GM19328 (cell line): Measurements from ENCODE around the gene PSMG1.
"Not testable (repeated sequence)": the region's sequence is repeated elsewhere in the genome, so short reads cannot be mapped to it uniquely, and the experiment has no call there.

Experiments used
- ATAC-seq: cut with Tn5 transposase; IDR thresholded peaks from one replicate; pipeline ENCODE4 v1.9.1; 2021; ENCODE audit warnings: mild to moderate bottlenecking, moderate library complexity; ENCODE audit not compliant: unreplicated experiment

The PSMG1 gene, protein sequence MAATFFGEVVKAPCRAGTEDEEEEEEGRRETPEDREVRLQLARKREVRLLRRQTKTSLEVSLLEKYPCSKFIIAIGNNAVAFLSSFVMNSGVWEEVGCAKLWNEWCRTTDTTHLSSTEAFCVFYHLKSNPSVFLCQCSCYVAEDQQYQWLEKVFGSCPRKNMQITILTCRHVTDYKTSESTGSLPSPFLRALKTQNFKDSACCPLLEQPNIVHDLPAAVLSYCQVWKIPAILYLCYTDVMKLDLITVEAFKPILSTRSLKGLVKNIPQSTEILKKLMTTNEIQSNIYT

DNA sequence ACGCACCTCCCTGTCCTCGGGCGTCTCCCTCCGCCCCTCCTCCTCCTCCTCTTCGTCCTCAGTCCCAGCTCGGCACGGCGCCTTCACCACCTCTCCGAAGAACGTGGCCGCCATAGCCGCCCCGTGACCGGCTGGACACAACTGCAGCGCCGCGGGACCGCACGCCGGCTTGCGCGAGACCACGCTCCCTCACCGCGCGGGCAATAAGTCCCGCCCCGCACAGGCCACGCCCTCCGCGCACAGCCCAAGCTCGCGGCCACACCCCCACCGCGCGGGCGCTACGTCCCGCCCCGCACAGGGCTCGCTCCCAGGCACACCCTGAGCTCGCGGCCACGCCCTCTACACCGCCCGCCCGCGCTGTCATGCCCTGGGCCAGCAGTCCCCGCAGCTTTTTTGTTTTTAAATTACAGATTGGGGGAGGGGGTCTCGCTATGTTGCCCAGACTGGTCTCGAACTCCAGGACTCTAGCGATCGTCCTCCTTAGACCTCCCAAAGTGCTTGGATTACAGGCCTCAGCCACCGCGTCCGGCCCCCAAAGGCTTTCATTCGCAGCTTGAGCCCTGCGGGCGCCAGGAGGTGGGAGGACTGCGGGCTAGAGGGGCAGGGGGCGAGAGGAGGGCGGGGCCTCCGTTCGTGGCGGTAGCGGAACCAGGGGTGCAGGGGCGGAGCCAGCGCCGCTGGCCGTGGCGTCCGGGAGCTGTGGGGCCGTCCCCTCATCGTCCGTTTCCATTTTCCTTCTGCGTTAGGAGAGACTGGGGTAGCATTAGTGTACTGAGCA, at the start of gene PSMG1:
Gene PSMG1, minus strand, starts transcription at position 180 of the 778 bp plus-strand sequence. Its CDS starts 66 bp downstream, at position 114.
- ATAC-seq = peak; percentile 83

DNA sequence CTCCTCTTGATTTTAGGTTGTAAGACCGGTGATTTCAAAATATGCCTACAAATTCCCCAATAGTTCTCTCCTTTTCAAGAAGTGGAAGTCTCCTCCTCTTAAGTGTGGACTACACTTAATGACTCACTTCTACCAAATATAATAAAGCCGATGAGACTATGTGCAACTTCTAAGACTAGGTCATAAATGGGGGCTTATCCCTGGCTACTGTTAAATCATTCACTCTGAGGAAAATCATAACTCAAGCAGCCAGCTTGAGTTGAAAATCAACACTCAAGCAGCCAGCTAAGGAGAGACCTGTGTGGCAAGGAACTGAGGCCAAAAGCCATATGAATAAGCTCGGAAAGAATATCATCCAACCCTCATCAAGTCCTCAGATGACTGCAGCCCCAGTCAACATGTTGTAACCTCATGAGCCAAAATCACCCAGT, 49.6 kb upstream of the PSMG1 start:
- ATAC-seq = no peak

DNA sequence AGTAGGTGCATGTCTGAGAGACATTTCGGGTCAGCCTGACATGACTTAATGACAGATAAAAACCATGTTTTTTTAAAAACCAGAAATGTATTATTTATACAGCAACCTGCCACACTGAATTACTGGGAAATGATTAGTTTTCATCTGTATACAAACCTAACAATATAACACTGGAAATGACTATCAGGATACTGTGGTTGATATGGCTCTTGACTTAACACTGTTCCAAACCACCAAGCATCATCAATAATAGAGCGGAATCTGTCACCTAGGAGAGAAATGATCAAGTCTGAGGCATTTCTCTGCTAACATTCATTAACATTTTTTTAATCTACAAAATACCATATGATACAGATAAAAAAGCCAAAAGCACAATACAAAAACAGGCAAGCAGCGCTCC, 41.7 kb upstream of the PSMG1 start:
- no peak for ATAC-seq

DNA sequence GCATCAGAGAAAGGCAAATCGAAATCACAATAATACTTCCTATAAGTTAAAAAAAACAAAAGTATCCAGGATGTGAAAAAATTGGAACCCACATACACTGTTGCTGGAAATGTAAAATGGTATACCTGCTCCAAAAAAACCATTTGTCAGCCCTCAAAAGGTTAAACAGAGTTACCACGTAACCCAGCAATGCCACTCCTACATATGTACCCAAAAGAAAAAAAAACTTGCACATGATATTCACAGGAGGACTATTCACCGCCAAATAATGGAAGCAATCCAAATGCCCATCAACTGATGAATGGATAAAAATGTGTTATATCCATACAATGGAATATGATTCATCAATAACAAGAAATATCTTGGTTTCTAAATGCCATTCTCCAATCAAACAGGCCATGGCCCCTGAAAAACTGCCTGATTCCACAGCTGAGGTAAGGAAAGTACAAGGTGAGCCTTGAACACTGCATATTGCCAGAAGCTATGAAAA, 38.8 kb upstream of the PSMG1 start:
- ATAC-seq = no peak

DNA sequence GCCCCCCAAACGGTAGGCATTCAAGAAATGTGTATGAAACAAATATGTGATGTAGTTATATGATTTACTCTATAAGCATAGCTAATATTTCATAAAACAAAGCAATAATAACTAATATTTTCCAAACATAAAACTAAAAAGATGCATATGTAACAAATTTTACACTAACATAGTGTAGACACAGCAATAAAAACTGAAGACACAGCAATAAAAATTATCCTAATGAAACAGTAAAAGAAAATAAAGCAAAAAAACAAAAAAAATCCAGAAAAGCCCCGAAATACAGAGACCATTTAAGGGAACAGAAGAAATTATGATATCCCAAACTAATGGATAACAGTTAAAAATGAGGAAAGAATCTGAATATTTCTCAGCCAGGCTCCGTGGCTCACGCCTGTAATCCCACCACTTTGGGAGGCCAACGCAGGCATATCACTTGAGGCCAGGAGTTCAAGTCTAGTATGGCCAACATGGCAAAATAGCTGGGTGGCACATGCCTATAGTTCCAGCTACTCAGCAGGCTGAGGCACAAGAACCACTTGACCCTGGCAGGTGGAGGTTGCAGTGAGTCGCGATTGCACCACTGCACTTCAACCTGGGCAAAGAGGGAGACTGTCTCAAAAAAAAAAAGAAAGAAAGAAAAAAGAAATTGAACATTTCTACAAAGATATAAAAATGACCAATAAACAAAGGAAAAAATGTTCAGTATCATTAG, 38.2 kb upstream of the PSMG1 start:
- ATAC-seq = no peak

DNA sequence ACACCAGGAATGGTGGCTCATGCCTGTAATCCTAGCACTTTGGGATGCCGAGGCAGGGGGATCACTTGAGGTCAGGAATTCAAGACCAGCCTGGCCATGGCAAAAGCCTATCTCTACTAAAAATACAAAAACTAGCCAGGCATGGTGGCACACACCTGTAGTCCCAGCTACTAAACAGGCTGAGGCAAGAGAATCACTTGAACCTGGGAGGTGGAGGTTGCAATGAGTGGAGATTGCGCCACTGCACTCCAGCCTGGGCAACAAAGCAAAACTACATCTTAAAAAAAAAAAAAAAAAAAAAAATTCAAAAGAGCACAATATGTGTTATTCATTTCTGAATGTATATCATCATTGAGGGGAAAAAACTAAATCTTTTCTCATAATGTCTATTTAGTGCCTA, 37.6 kb upstream of the PSMG1 start:
- ATAC-seq = not testable (repeated sequence)

DNA sequence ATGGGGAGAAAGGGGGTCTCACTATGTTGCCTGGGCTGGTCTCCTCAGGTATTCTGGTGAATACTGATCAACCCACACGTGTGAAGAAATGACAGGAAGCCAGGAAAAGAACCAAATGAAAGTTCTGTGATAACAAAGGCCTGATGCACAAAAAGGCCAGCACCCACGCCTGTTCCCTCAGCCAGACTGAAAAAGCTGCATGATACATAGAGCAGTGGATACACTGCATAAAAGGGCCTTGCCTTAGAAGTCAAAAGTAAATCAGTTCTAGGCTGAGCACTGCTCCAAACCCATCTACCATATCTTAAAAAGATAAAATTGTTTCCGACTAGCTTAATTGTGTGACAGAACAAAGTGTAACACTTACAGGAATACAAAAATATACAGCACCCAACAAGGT, 36.9 kb upstream of the PSMG1 start:
- ATAC-seq = no peak

DNA sequence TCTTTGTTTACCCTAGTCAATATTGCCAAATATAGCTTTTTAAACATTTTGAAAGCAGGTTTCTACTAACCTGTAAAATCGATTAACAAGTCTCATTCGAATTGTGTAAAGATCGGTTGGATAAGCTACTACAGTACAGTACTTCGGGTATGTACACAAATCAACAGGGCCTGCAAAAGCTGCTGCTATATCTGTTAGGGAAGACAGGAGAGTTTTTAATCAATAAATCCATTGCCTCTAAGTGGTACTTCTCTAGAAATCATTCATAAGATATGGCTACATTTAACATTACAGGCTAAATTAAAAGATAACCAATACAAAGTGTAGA, 34.8 kb upstream of the PSMG1 start:
- ATAC-seq = no peak

DNA sequence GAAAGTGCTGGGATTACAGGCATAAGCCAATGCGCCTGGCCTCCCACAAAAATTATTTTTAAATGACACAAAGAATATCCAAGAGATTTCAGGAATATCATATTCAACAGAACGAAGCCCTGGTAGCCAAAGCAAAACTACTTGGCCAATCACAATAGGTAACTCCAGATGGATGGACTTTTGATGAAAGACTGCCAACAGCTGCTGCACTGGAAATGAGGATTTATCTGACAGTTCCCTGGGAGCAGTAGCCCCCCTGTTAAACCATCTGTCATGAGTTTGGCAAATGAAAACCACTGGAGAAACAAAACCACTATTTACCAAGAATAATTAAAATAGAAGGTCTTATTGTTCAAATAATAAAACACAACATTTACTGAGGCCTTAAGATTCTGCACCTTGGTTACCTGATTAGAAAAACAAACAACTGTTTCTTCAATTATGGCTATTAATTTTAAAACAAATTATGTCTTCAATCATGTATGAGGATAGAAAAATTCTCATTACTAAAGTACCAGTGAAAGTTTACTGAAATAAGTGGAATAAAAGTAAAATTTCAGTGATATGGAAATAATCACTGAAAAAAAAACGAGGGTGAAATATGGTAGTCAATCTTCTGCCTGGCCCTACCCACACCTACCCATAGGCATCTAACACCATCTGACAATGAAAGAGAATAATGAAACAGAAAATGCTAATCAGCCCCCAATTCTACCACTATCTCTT, 34.3 kb upstream of the PSMG1 start:
- no peak for ATAC-seq

DNA sequence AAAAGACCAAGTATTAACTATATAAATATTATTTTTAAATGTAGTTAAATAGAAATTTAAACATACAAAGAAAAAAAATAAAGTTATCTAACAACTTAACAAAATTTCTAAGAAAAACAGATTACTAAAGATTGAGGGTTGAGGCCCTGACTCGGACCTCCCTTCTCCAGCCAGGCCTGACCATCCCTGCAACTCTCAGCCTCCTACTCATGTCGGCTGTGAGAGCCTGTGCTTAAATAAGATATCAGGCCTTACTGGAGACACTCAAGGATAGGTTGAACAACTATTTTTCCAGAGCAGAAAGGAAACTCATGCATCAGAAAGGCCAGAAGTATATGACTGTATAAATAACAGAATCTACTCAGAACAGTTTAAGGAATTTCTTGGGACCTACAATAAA, 33.0 kb upstream of the PSMG1 start:
- no peak for ATAC-seq

DNA sequence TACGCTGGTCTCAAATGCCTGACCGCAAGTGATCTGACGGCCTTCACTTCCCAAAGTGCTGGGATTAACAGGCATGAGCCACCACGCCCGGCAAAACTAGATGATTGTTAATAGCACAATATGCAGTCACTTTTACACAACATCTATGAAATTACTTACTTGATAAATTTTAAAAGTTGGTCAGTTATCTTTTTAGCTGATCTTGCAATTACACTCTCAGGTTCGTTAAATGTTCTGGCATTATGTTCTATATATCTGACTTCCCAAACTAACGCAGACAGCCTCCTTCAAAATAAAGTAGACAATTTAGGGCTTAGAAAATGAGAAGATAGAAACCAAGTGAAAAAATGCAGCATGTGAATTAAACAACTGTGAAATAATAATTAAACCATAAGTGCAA, 31.8 kb upstream of the PSMG1 start:
- ATAC-seq = no peak

DNA sequence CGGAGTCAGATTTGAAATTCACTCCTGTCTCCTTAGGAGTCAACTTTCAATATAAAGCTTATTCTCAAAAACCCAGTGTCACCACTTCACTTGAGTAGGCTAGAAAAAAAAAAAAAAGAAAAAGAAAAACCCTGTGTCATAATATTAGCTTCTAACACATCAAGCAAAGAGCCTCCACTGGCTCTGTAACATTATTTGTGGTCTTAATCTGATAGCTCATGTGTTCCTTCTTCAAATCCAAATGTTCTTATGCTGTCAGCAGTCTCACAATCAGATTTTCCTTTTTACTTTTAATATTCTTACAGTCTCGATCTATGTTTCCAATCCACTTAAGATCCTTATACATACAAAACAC, 26.1 kb upstream of the PSMG1 start:
- ATAC-seq = no peak

DNA sequence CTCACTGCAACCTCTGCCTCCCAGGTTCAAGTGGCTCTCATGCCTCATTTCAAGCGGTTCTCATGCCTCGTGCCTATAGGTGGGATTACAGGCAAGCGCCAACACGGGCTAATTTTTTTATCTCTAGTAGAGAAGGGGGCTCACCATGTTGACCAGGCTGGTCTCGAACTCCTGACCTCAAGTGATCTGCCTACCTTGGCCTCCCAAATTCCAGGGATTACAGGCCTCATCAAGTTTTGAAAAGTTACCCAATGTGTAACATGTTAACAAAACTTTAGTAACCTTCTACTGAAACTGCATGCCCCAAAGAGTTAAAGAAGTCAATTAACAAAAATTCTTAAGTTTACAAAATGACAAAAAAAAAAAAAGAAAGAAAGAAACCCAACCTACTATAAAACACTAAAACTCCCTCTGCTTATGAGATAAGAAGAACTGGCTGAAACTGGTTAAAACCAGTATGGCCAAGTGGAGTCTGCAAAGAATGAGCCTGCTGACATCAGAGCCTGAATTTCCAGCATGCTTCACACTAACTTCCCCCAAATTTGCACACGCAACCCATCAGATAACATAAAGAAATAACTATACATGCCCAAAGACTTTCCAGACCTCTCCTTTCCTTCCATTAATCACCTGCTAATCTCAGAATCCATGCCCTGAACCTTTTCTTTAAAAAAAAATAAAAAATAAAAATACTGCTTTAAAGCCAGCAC, 25.5 kb upstream of the PSMG1 start:
- no peak for ATAC-seq

DNA sequence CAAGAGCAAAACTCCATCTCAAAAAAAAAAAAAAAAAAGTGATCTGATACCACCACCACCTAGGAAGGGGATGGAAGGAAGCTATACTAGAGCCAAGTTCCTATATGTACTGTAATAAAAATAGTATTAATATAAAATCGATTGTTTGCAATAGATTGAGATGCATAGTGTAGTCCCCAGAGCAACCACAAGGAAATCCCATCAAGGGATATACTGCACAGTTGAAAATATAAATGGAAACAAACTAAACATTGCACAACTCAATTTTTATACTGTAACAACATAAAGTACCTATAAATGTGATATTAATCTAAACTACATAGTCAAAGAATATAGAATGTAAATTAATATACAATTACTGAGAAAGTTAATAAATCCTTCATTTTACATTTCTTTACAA, 20.9 kb upstream of the PSMG1 start:
- no peak for ATAC-seq

DNA sequence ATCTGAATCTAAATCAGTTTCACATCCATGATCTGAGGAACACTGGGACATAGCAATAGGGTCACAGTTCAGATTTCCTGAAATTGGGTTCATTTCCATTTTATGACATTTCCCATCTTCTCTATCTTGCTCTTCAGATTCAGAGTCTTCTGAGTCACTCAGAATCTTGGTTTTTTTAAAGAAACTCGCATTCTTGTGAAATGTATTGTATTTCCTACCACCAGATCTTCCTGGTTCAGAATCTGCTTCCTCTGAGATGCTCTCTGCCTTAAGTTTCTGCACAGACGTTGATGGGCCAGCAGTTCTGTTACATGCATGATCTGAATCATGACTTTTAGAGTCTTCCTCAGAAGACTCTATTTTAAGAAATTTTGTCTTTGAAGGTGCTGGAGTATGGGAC, 15.5 kb upstream of the PSMG1 start:
- no peak for ATAC-seq

DNA sequence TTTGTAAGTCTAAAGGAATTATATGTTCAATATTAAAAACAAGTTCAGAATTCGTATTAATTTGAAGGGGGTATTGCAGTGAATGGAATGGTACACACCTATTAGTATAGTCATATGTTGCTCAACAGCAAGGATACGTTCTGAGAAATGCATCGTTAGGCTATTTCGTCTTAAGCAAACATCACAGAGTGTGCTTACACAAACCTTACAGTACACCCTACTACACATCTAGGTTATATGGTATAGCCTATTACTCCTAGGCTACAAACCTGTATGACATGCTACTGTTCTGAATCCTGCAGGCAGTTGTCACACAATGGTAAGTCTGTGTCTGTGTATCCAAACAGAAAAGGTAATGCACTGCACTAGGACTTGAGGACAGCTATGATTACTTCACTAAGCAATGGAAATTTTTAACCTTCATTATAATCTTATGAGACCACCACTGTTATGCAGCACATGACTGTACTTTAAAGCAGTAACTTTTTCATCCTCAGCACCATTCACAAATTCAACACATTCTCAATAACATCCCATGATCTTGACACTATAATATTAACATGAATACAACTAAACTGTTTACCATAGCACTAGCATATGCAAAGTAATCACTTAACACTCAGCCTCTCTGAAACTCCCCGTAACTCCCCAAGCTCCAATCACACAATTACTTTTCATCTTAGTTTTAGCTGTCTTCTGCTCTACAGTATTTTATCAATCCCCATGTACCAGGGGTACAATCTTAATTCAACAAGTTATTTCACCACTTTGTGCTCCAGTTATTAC, 14.4 kb upstream of the PSMG1 start:
- no peak for ATAC-seq

DNA sequence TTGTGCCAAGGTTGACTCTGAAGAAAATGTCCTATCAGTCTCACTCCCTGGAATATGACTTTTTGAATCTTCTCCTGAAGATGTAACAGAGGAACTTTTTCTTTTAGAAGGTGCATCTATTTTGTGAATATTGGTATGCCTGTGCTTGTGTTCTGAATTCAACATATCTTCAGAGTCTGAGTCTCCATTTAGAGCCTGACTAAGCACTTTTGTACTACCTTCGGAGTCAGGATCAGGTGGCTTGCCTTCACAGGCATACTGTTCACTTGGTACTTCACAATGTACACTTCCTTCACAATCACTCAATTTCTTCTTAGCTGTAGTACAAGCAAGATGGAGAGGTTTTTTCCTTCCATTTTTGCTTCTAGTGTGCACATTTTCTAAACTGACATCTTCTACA, 13.6 kb upstream of the PSMG1 start:
- no peak for ATAC-seq

DNA sequence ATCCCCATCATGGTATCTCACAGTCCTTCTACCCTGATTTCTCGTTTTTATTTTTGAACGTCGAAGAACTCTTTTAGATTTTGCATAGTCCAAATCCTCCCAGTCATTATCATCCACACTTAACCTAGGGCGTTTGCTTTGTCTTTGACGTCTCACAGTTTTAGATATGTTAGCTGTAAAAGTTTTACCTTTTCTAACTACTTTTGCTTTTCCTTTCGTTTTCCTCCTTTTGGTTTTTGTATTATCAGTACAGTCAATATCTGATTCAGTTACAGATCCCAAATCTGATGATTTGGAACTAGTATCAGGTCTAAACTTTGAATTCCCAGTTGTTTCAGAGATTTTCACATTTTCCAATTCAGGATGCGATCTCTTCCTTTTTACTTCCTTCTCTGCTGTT, 13.1 kb upstream of the PSMG1 start:
- ATAC-seq = no peak

DNA sequence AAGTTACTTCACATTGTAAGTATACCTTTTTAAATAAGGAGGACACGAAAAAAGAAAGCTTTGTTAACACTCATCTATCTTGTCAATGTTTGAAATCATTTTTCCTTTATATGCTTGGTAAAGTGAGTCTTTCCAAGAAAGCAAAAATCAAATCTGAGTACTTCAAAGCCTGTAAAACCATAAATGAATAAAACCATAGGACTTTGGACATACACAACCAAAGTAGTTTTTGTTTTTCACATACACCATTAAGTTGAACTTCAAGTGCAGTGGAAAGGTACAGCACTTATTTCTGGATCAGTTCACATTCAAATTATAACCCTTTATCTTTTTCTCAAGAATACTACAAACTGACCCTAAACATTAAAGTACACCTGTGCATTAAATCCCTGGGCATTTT, 10.1 kb upstream of the PSMG1 start:
- ATAC-seq = no peak
